ENCODE results near the gene MYO1D. TPM values are rescaled to one million over a fixed set of nuclear protein-coding genes. Genes with fewer than 3 reads are reported as not detected.

Gene MYO1D
- total and polyA plus RNA-seq, 2 donors (not counting 3 experiments of a cell fraction or from before 2014, with no cell fraction given): 37.8 to 85.5 TPM

DNA sequence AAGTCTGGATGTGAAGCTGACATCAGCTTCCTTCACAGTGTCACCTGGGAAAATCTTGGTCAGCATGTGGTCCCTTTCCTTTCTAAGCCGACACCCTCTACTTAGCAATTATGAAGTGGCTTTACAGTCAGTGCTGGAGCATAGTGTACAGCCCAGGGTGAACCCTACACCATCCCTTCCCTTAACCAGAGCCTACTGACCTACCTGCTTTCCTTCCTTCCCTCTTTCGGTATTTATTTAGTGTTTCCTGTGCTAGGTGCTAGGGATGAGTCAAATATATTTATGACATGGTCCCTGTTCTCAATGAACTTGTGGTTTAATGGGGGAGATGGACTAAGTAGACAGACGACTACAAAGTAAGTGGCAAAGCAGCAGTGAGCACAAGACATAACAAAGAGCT lies 312.6 kb downstream of the MYO1D start:
- ChIA-PET POLR2A (no interaction called here), CTCF (interaction anchor here (1.1 to 1.4 kb wide), 3 partner anchors 10 to 191 kb away, joined by 3 read pairs; no protein-coding TSS in a partner anchor)
- Histone ChIP-seq H3K27ac (ENCODE audit: insufficient read depth, low read depth, low read length) (no peak overlapping the region), H2AFZ (ENCODE audit: low read depth, low read length) (no peak overlapping the region), H3K9ac (replicated peaks; ENCODE audit: extremely low read depth, insufficient read depth, low read length) (no peak overlapping the region), H3K9me3 (replicated peaks; ENCODE audit: control insufficient read depth, insufficient read depth, low read length) (no peaks in the 10 kb centered on the region), H3K36me3 (ENCODE audit: control insufficient read depth in 2 of 2, extremely low read depth in 1 of 2, insufficient read depth in 2 of 2, low read length in 2 of 2) (peaks cover 0 to 2% of the 10 kb centered on the region in 2 experiments), H3K4me2 (ENCODE audit: insufficient read depth, low read length) (no peak overlapping the region), H4K20me1 (replicated peaks; ENCODE audit: control insufficient read depth, extremely low read depth, insufficient read depth, low read length) (no peaks in the 10 kb centered on the region), H3K4me3 (replicated peaks in 1 of 3; ENCODE audit: insufficient read depth in 1 of 3, low read depth in 1 of 3, low read length in 3 of 3) (no peak overlapping the region), H3K79me2 (ENCODE audit: control insufficient read depth, insufficient read depth, low read length) (no peaks in the 10 kb centered on the region), H3K4me1 (ENCODE audit: control insufficient read depth, extremely low read depth, insufficient read depth, low read length) (no peaks in the 10 kb centered on the region), H3K9me1 (replicated peaks; ENCODE audit: control insufficient read depth, extremely low read depth, insufficient read depth, low read length) (no peaks in the 10 kb centered on the region), H3K27me3 (ENCODE audit: control insufficient read depth in 2 of 2, insufficient read depth in 2 of 2, low read length in 2 of 2) (no peaks in the 10 kb centered on the region)
- TF ChIP-seq, protein P1, sequence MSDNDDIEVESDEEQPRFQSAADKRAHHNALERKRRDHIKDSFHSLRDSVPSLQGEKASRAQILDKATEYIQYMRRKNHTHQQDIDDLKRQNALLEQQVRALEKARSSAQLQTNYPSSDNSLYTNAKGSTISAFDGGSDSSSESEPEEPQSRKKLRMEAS (IDR thresholded peaks at IDR 0.05; ENCODE audit: insufficient read depth, insufficient read length): no peak
- TF ChIP-seq, protein P2, sequence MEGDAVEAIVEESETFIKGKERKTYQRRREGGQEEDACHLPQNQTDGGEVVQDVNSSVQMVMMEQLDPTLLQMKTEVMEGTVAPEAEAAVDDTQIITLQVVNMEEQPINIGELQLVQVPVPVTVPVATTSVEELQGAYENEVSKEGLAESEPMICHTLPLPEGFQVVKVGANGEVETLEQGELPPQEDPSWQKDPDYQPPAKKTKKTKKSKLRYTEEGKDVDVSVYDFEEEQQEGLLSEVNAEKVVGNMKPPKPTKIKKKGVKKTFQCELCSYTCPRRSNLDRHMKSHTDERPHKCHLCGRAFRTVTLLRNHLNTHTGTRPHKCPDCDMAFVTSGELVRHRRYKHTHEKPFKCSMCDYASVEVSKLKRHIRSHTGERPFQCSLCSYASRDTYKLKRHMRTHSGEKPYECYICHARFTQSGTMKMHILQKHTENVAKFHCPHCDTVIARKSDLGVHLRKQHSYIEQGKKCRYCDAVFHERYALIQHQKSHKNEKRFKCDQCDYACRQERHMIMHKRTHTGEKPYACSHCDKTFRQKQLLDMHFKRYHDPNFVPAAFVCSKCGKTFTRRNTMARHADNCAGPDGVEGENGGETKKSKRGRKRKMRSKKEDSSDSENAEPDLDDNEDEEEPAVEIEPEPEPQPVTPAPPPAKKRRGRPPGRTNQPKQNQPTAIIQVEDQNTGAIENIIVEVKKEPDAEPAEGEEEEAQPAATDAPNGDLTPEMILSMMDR (IDR thresholded peaks at IDR 0.05; ENCODE audit: extremely low read depth in 1 of 2, insufficient read depth in 1 of 2, low read depth in 1 of 2, low read length in 2 of 2): no peak
- TF ChIP-seq JUN (IDR thresholded peaks at IDR 0.05; ENCODE audit: borderline replicate concordance, insufficient read depth, insufficient read length, low read depth) (no peak), POLR2AphosphoS5 (IDR thresholded peaks at IDR 0.05; ENCODE audit: insufficient read depth, low read depth, low read length) (no peak), POLR2A (IDR thresholded peaks at IDR 0.05; ENCODE audit: low read depth, low read length) (no peak), MYC (IDR thresholded peaks at IDR 0.05; ENCODE audit: low read depth, low read length) (no peak), EZH2 (IDR thresholded peaks at IDR 0.05; ENCODE audit: borderline replicate concordance, low read depth, low read length, severe bottlenecking) (no peak), FOS (IDR thresholded peaks at IDR 0.05; ENCODE audit: borderline replicate concordance, insufficient read depth, low read length) (no peak), GATA2 (IDR thresholded peaks at IDR 0.05; ENCODE audit: insufficient read depth, insufficient read length, low read depth, low read length) (no peak)
- no TSS peak for BruUV-seq (replicated peaks)
- FAIRE-seq: no peak
- intact Hi-C loops (cut with micrococcal nuclease): no loop called here
- no peak for DNase-seq (ENCODE audit: low read depth, low spot score)
- dilution Hi-C loops (cut with MboI; ENCODE audit: extremely low pct_ligation_motif_present, low sequenced_read_pairs): no loop called here
